ENCODE data around the gene MPP2.

MPP2 gene

DNA sequence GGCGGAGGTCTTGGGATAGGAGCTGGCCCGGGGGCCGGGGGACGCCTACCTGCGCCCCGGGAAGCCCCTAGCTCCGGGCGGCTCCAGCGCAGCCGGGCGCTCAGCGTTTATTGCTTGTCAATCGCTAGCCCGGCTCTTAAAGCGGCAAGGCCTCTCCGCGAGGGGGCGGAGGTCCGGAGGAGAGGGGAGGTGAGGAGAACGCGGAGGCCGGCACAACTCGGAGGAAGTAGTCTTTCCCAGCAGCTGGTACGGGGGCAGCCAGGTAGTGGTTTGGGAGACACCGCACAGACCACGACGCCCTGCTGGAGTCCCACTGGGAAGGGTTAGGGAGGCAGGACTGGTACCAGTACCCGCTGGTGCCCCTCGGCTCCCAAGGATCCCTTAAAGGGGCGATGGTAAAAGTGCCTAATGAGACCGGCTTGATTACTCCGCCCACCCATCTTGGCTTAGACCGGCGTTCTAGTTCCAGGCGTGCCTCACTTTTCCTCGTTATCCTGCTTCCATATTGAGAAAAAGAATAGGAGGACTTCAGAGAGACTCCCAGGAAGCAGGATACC lies at the start of gene MPP2 (continued):
- TF ChIP-seq, protein P1, sequence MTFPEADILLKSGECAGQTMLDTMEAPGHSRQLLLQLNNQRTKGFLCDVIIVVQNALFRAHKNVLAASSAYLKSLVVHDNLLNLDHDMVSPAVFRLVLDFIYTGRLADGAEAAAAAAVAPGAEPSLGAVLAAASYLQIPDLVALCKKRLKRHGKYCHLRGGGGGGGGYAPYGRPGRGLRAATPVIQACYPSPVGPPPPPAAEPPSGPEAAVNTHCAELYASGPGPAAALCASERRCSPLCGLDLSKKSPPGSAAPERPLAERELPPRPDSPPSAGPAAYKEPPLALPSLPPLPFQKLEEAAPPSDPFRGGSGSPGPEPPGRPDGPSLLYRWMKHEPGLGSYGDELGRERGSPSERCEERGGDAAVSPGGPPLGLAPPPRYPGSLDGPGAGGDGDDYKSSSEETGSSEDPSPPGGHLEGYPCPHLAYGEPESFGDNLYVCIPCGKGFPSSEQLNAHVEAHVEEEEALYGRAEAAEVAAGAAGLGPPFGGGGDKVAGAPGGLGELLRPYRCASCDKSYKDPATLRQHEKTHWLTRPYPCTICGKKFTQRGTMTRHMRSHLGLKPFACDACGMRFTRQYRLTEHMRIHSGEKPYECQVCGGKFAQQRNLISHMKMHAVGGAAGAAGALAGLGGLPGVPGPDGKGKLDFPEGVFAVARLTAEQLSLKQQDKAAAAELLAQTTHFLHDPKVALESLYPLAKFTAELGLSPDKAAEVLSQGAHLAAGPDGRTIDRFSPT (tag by site-specific recombination; IDR thresholded peaks at IDR 0.05) = peak; percentile 95
- TF ChIP-seq PRDM1 (tag by site-specific recombination; IDR thresholded peaks at IDR 0.05) (0 out of 2 replicates have a peak, but pooled peaks have one; percentile 13), ZNF843 (tag by site-specific recombination; IDR thresholded peaks at IDR 0.05) (0 out of 2 replicates have a peak, but pooled peaks have one; percentile 10), ZNF16 (tag by site-specific recombination; IDR thresholded peaks at IDR 0.05; ENCODE audit: low read depth) (peak; percentile 7; the same call in 1 of the 2 replicates), TRIM28 (IDR thresholded peaks at IDR 0.05; ENCODE audit: borderline replicate concordance, low read length) (peak; percentile 24; the same call in 1 of the 2 replicates), SP7 (tag by site-specific recombination; IDR thresholded peaks at IDR 0.05) (peak; percentile 39; the same call in 1 of the 2 replicates), ZNF157 (tag by site-specific recombination; IDR thresholded peaks at IDR 0.05) (no peak), ZIC2 (tag by site-specific recombination; IDR thresholded peaks at IDR 0.05) (0 out of 2 replicates have a peak, but pooled peaks have one; percentile 6), ZNF274 (IDR thresholded peaks at IDR 0.05; ENCODE audit: low read length) (no peak), ZNF274 (tag by site-specific recombination; IDR thresholded peaks at IDR 0.05; ENCODE audit: borderline replicate concordance) (no peak), YY2 (tag by site-specific recombination; IDR thresholded peaks at IDR 0.05) (no peak), OSR2 (tag by site-specific recombination; IDR thresholded peaks at IDR 0.05) (peak; percentile 33), ZFP3 (tag by site-specific recombination; IDR thresholded peaks at IDR 0.05; ENCODE audit: low read depth) (no peak), ZNF366 (tag by site-specific recombination; conservative IDR thresholded peaks at IDR 0.05) (no peak; the same call in 1 of the 2 replicates), BCL11B (tag by site-specific recombination; IDR thresholded peaks at IDR 0.05; ENCODE audit: low read depth) (0 out of 2 replicates have a peak, but pooled peaks have one; percentile 21), ZNF658 (tag by site-specific recombination; IDR thresholded peaks at IDR 0.05) (no peak), ZFP69B (tag by site-specific recombination; IDR thresholded peaks at IDR 0.05) (peak; percentile 100), ZEB2 (tag by site-specific recombination; IDR thresholded peaks at IDR 0.05) (peak; percentile 34; the same call in 1 of the 2 replicates), MEIS1 (CRISPR knock-in tag; IDR thresholded peaks at IDR 0.05; ENCODE audit: borderline replicate concordance) (peak; percentile 98), ZNF112 (tag by site-specific recombination; IDR thresholded peaks at IDR 0.05) (no peak), ZNF654 (tag by site-specific recombination; IDR thresholded peaks at IDR 0.05; ENCODE audit: low read depth) (0 out of 2 replicates have a peak, but pooled peaks have one; percentile 6), KLF8 (tag by site-specific recombination; IDR thresholded peaks at IDR 0.05) (peak; percentile 58; the same call in 1 of the 2 replicates), ZNF621 (tag by site-specific recombination; IDR thresholded peaks at IDR 0.05) (no peak), ZNF416 (tag by site-specific recombination; IDR thresholded peaks at IDR 0.05) (no peak), SCRT2 (tag by site-specific recombination; IDR thresholded peaks at IDR 0.05) (no peak), ZXDB (tag by site-specific recombination; IDR thresholded peaks at IDR 0.05) (peak; percentile 61; the same call in 1 of the 2 replicates), ZNF501 (tag by site-specific recombination; IDR thresholded peaks at IDR 0.05) (0 out of 2 replicates have a peak, but pooled peaks have one; percentile 15), GLI4 (tag by site-specific recombination; IDR thresholded peaks at IDR 0.05) (no peak), ZSCAN16 (tag by site-specific recombination; IDR thresholded peaks at IDR 0.05) (no peak), ZNF37A (tag by site-specific recombination; IDR thresholded peaks at IDR 0.05) (no peak), ZNF624 (tag by site-specific recombination; IDR thresholded peaks at IDR 0.05) (no peak), ZBTB48 (tag by site-specific recombination; IDR thresholded peaks at IDR 0.05) (peak; percentile 96)
- TF ChIP-seq, protein P2, sequence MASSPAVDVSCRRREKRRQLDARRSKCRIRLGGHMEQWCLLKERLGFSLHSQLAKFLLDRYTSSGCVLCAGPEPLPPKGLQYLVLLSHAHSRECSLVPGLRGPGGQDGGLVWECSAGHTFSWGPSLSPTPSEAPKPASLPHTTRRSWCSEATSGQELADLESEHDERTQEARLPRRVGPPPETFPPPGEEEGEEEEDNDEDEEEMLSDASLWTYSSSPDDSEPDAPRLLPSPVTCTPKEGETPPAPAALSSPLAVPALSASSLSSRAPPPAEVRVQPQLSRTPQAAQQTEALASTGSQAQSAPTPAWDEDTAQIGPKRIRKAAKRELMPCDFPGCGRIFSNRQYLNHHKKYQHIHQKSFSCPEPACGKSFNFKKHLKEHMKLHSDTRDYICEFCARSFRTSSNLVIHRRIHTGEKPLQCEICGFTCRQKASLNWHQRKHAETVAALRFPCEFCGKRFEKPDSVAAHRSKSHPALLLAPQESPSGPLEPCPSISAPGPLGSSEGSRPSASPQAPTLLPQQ (tag by site-specific recombination; IDR thresholded peaks at IDR 0.05) = peak; percentile 100
- TF ChIP-seq, protein P3, sequence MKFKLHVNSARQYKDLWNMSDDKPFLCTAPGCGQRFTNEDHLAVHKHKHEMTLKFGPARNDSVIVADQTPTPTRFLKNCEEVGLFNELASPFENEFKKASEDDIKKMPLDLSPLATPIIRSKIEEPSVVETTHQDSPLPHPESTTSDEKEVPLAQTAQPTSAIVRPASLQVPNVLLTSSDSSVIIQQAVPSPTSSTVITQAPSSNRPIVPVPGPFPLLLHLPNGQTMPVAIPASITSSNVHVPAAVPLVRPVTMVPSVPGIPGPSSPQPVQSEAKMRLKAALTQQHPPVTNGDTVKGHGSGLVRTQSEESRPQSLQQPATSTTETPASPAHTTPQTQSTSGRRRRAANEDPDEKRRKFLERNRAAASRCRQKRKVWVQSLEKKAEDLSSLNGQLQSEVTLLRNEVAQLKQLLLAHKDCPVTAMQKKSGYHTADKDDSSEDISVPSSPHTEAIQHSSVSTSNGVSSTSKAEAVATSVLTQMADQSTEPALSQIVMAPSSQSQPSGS (tag by site-specific recombination; IDR thresholded peaks at IDR 0.05; ENCODE audit: low read depth) = no peak
- TF ChIP-seq, protein P4, sequence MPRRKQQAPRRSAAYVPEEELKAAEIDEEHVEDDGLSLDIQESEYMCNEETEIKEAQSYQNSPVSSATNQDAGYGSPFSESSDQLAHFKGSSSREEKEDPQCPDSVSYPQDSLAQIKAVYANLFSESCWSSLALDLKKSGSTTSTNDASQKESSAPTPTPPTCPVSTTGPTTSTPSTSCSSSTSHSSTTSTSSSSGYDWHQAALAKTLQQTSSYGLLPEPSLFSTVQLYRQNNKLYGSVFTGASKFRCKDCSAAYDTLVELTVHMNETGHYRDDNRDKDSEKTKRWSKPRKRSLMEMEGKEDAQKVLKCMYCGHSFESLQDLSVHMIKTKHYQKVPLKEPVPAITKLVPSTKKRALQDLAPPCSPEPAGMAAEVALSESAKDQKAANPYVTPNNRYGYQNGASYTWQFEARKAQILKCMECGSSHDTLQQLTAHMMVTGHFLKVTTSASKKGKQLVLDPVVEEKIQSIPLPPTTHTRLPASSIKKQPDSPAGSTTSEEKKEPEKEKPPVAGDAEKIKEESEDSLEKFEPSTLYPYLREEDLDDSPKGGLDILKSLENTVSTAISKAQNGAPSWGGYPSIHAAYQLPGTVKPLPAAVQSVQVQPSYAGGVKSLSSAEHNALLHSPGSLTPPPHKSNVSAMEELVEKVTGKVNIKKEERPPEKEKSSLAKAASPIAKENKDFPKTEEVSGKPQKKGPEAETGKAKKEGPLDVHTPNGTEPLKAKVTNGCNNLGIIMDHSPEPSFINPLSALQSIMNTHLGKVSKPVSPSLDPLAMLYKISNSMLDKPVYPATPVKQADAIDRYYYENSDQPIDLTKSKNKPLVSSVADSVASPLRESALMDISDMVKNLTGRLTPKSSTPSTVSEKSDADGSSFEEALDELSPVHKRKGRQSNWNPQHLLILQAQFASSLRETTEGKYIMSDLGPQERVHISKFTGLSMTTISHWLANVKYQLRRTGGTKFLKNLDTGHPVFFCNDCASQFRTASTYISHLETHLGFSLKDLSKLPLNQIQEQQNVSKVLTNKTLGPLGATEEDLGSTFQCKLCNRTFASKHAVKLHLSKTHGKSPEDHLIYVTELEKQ (tag by site-specific recombination; IDR thresholded peaks at IDR 0.05; ENCODE audit: borderline replicate concordance) = no peak
